ENCODE measurements around the gene TIGIT. TPM values are rescaled to one million over a fixed set of nuclear protein-coding genes. Genes with fewer than 3 reads are reported as not detected.

TIGIT gene
- total RNA-seq, 4 donors from 2014 or later = 0.19 to 1.8 (median 0.52) TPM

DNA sequence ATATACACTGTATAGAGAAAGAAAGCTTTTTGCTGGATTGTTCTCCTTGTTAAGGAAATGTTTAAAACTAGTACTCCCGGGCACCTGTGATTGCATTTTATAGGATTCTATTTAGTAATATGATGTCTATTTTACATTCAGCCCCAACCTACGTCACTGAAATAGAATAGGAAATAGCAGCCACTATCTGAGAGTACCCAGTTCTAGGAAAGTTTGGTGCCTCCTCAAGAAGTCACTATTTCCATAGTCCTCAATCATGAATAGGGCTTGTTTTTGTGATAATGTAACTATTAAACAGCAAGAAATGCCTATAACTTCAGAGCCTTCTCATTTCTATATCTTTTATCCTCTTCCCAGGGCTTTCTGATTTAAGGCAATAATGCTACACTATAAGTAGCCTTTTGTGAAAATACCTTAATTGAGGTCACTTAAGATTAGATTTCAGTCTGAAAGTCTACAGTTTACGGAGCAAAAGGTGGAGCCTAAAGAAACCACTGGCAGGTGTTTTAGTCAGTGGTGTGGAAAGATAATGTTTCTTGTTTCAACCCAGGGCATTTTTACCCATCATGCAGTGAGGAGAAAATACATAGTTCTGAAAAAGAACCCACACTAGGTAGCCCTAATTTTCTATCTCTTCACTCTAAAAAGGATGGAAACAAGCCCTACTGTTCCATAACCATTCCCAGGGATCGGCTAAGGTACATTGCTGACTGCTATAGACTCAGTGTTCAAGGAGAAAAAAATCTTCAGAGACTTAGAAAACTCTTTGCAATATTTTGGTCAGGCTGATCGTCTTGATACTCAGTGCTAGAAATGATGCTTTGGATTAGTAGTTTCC is 38.7 kb downstream of the TIGIT start:
- DNase-seq (ENCODE audit: low spot score) (no peak), ATAC-seq (ENCODE audit: low FRiP score) (no peak)
- TF ChIP-seq, protein P1, sequence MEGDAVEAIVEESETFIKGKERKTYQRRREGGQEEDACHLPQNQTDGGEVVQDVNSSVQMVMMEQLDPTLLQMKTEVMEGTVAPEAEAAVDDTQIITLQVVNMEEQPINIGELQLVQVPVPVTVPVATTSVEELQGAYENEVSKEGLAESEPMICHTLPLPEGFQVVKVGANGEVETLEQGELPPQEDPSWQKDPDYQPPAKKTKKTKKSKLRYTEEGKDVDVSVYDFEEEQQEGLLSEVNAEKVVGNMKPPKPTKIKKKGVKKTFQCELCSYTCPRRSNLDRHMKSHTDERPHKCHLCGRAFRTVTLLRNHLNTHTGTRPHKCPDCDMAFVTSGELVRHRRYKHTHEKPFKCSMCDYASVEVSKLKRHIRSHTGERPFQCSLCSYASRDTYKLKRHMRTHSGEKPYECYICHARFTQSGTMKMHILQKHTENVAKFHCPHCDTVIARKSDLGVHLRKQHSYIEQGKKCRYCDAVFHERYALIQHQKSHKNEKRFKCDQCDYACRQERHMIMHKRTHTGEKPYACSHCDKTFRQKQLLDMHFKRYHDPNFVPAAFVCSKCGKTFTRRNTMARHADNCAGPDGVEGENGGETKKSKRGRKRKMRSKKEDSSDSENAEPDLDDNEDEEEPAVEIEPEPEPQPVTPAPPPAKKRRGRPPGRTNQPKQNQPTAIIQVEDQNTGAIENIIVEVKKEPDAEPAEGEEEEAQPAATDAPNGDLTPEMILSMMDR (IDR thresholded peaks at IDR 0.05) = no peak

DNA sequence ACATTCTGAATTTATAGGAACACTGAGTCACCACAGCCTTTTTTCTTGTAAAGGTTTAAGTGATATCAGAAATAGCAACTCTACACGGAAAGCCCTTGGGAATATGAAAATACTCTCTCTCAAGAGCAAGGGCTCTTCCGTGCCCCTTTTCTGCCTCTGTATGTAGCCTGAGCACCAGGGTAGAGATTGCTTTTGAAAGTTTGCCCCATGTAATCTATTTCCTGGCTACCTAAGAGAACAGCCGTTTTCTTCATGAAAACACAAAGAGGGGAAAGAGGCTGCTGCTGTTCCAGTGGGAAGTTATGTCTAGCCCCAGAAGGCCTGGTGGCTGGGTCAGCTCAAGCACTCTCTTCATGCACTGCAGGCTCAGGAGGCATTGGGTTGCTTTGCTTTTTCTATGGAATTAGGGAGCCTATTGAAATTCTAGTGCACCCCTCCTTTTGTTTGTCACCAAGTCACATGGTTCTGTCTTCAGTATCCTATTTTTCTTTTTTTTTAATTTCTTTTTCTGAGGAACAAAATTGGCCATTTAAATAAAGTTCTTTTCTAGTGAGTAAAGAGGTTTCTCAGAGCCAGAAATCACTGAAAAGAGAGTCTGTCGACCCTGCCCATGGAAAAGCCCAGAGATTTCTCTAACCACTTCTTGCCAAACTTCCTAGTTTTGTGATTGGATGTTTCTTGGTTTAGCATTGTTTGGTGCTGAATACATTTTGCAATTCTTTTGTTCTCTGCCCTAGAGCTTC is 39.5 kb downstream of the TIGIT start:
- TF ChIP-seq, protein P1 (IDR thresholded peaks at IDR 0.05) = no peak
- no peak for ATAC-seq (ENCODE audit: low FRiP score)
- no peak for DNase-seq (ENCODE audit: low spot score)

DNA sequence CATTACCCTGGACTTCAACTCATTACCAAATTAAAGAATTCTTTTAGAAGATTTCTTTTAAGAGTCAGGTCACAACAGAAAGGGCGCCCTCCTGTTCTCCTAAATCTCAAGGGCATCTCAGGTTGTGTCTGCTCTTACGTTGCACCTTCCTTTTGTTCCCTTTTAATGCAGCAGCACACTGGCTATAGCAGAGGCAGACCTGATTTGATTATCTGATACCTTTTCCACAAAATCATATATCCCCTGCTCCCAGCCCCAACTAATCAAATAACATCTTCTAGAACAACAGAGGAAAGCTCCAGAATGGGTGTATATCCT is 40.1 kb downstream of the TIGIT start:
- TF ChIP-seq, protein P1 (IDR thresholded peaks at IDR 0.05) = no peak
- ATAC-seq (ENCODE audit: low FRiP score) (no peak), DNase-seq (ENCODE audit: low spot score) (no peak)

DNA sequence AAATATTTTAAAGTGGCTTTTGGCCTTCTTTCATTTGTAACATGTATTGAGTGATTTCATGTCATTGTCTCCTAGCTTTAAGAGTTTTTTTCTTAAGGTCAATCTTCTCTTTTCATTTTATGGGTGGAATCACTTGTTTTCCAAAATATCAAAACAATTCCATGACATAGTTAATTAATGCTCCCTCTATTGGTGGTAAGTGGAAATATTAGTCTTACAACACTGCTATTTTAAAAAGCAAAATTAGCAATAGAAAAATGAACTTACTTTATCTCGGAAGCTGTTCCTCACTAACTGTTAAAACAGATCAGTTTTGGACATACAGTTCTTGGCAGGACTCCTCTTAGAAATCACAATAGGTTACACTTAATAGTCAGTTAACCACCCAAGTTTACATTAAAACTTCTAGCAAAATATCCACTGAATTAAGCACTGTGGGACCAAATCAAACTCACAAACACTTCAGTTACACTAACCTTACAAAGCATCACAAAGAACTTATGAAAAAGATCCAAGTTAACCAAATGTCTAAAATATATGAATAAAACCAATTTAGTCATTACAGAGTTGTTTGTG is 42.4 kb downstream of the TIGIT start:
- TF ChIP-seq, protein P1 (IDR thresholded peaks at IDR 0.05) = no peak
- ATAC-seq (ENCODE audit: low FRiP score) (no peak), DNase-seq (ENCODE audit: low spot score) (no peak)

DNA sequence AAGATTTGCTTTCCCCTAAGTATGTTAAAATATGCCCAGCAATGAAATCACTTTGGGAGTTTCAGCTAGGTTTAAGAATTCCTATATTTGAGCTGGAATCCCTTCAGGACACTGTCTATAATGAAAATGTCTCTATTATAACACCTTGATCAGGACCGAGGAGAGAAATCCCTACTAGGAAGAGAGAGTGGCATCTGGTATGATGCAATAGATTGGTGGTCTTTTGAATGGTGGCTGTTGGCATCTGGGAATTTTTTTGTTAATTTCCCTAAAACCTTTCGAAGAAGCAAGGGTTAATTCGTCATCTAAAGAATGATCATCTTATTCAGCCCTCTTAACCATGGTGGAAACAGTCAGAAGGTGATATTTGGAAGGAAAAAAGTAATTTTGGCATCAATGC is 43.0 kb downstream of the TIGIT start:
- ATAC-seq (ENCODE audit: low FRiP score) (no peak), DNase-seq (ENCODE audit: low spot score) (no peak)
- TF ChIP-seq, protein P1 (IDR thresholded peaks at IDR 0.05) = no peak

DNA sequence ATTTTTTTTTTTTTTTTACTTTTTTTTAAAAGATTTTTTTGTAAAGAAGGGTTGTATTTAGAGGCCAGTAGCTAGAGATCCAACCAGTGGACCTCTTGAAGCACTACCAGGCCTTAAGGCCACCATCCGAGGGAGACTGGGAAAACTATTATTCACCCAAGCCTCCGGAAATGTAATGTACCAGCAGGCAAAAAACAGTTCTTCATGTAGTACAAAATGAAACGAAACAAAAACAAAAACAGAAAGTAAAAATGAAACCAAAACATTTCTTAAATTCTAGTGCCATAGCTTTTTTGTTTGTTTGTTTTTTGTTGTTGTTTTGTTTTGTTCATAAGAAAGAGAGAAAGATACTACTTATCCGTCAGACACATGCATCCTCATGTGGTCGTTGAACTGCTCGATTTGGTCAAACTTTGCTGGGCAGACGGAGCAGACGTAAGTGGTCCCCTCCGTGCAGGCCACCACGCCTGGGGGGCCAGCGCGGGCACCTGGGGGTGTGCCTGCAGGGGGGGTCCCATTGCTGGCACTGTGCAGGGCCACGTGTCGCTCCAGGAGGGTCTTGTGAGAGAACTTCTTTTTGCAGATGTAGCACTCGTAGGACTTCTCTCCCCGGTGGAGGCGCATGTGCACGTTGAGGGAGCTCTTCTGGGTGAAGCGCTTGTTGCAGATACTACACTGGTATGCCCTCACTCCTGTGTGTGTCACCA is 45.0 kb downstream of the TIGIT start:
- ATAC-seq (ENCODE audit: low FRiP score) (no peak), DNase-seq (ENCODE audit: low spot score) (no peak)
- TF ChIP-seq, protein P1 (IDR thresholded peaks at IDR 0.05) = no peak

All from omental fat pad (tissue), 4 donors.